HepG2 (cell line): ENCODE measurements around the gene TBC1D10A. TPM values are rescaled to one million over a fixed set of nuclear protein-coding genes. Genes with fewer than 3 reads are reported as not detected.

Experiments used
- ATF7-NPFF ChIP-seq: sonication (generic); formaldehyde crosslinking; IDR thresholded peaks from 2 replicates; pipeline ENCODE4 v1.8.1; 2023; ENCODE audit warnings: mild to moderate bottlenecking, low read depth, missing genetic modification reagents, moderate library complexity
- CEBPG ChIP-seq: IDR thresholded peaks from 2 replicates; pipeline ENCODE4 v1.6.1; 2016
- CREB1 ChIP-seq, 2 experiments: fragments of 450-650 bp in 1 of 2; IDR thresholded peaks; 2 replicates each; pipeline ENCODE4 v1.6.1; 2016 to 2017; ENCODE audit warnings: control low read depth in 1 of 2, mild to moderate bottlenecking in 1 of 2, missing compliant biosample characterization in 1 of 2, missing genetic modification characterization in 1 of 2
- DRAP1 ChIP-seq: IDR thresholded peaks from 2 replicates; pipeline ENCODE4 v1.6.1; 2016; ENCODE audit warnings: missing genetic modification reagents, missing compliant biosample characterization
- ELF3 ChIP-seq: IDR thresholded peaks from 2 replicates; pipeline ENCODE4 v1.6.1; 2016; ENCODE audit warnings: missing genetic modification reagents, missing compliant biosample characterization
- ERF ChIP-seq: IDR thresholded peaks from 2 replicates; pipeline ENCODE4 v1.6.1; 2018; ENCODE audit warnings: missing biosample characterization, missing genetic modification reagents
- FOXO1 ChIP-seq: sonication (generic); formaldehyde crosslinking; IDR thresholded peaks from 2 replicates; pipeline ENCODE4 v1.4.0; 2020; ENCODE audit warnings: missing genetic modification reagents
- GABPB1 ChIP-seq: IDR thresholded peaks from 2 replicates; pipeline ENCODE4 v1.6.1; 2016; ENCODE audit warnings: mild to moderate bottlenecking, missing genetic modification reagents, moderate library complexity, missing compliant biosample characterization
- HDAC1 ChIP-seq: sonication (generic); formaldehyde crosslinking; IDR thresholded peaks from 2 replicates; pipeline ENCODE4 v1.5.1; 2020; ENCODE audit warnings: mild to moderate bottlenecking, missing genetic modification reagents
- MAFG ChIP-seq: sonication (generic); formaldehyde crosslinking; IDR thresholded peaks from 2 replicates; pipeline ENCODE4 v1.5.1; 2020; ENCODE audit warnings: mild to moderate bottlenecking, missing genetic modification reagents
- NFYC ChIP-seq: IDR thresholded peaks from 2 replicates; pipeline ENCODE4 v1.6.1; 2016; ENCODE audit warnings: missing genetic modification reagents, missing compliant biosample characterization
- TCF7 ChIP-seq: sonication (generic); IDR thresholded peaks from 2 replicates; pipeline ENCODE4 v1.6.1; 2016; ENCODE audit warnings: antibody characterized with exemption, low read depth
- U2AF2 ChIP-seq: fragments of 200-400 bp; formaldehyde crosslinking; IDR thresholded peaks from 2 replicates; pipeline ENCODE4 v1.6.1; 2017; ENCODE audit warnings: low read depth, mild to moderate bottlenecking, low read length
- ZBED4 ChIP-seq: sonication (generic); formaldehyde crosslinking; IDR thresholded peaks from 2 replicates; pipeline ENCODE4 v1.4.0; 2020; ENCODE audit warnings: missing genetic modification reagents, borderline replicate concordance
- ZNF136 ChIP-seq: sonication (generic); formaldehyde crosslinking; IDR thresholded peaks from 2 replicates; pipeline ENCODE4 v1.8.1; 2022; ENCODE audit warnings: low read depth, mild to moderate bottlenecking, moderate library complexity, missing genetic modification reagents
- ZNF142 ChIP-seq: sonication (generic); formaldehyde crosslinking; IDR thresholded peaks from 2 replicates; pipeline ENCODE4 v1.4.0; 2020; ENCODE audit warnings: missing genetic modification reagents
- ZNF547 ChIP-seq: sonication (generic); formaldehyde crosslinking; IDR thresholded peaks from 2 replicates; pipeline ENCODE4 v1.5.1; 2020; ENCODE audit warnings: mild to moderate bottlenecking, missing genetic modification reagents
- ZNF567 ChIP-seq: sonication (generic); formaldehyde crosslinking; IDR thresholded peaks from 2 replicates; pipeline ENCODE4 v1.8.1; 2023; ENCODE audit warnings: mild to moderate bottlenecking, missing genetic modification reagents, borderline replicate concordance
- polyA plus RNA-seq, 8 experiments: library from polyadenylated mRNA; depleted of rRNA in 3 of 8; stranded (reverse) in 7 of 8; unstranded in 1 of 8; fragments of >200 nt; fragmentation: Illumina TruSeq in 4 of 8; extraction: Trizol in 4 of 8; gene quantifications; 2 replicates each; pipeline versions ENCODE4 v1.2.1 to v1.2.3, GENCODE V29; 2011 to 2016; ENCODE audit warnings: low read depth in 4 of 8, missing spikeins in 1 of 8, mixed read lengths in 1 of 8; ENCODE audit not compliant: insufficient read depth in 1 of 8
- total RNA-seq, 5 experiments: library from RNA; depleted of rRNA; stranded (reverse); fragments of >200 nt; fragmentation: Illumina TruSeq; extraction: Trizol; gene quantifications; 2 replicates each; pipeline ENCODE4 v1.2.3, GENCODE V29; 2016; ENCODE audit warnings: low read depth in 1 of 5

The TBC1D10A gene
- total and polyA plus RNA-seq, 2 of the 13 experiments (the other 11 are each of a cell fraction or from before 2014, with no cell fraction given): 4.2 to 4.9 TPM

- peak; percentile 63; the same call in 1 of the 2 replicates for TF ChIP-seq GABPB1
- peak; percentile 62 for TF ChIP-seq NFYC (CRISPR knock-in tag)
- 0 out of 2 replicates have a peak, but pooled peaks have one; percentile 24 for TF ChIP-seq ATF7-NPFF
- TF ChIP-seq TCF7: no peak
- TF ChIP-seq CEBPG (CRISPR knock-in tag): no peak
- no peak for TF ChIP-seq ZNF136
- TF ChIP-seq ELF3 (CRISPR knock-in tag): 0 out of 2 replicates have a peak, but pooled peaks have one; percentile 23
- peak; percentile 68; the same call in 1 of the 2 replicates for TF ChIP-seq ZNF142
- no peak for TF ChIP-seq FOXO1 (CRISPR knock-in tag)
- TF ChIP-seq ERF (CRISPR knock-in tag): peak; percentile 46; the same call in 1 of the 2 replicates
- 0 out of 2 replicates have a peak, but pooled peaks have one; percentile 34 for TF ChIP-seq ZBED4 (CRISPR knock-in tag)
- TF ChIP-seq ZNF547: 0 out of 2 replicates have a peak, but pooled peaks have one; percentile 30
- TF ChIP-seq ZNF567 (CRISPR knock-in tag): no peak
- peak; percentile 43; the same call in 1 of the 2 replicates for TF ChIP-seq DRAP1 (CRISPR knock-in tag)
- TF ChIP-seq HDAC1: no peak; the same call in 1 of the 2 replicates
- TF ChIP-seq MAFG (CRISPR knock-in tag): no peak
- no peak for TF ChIP-seq U2AF2
- TF ChIP-seq CREB1 (IDR thresholded peaks at IDR 0.05): 0 out of 2 replicates have a peak, but pooled peaks have one; percentile 16
- no peak for TF ChIP-seq CREB1 (CRISPR knock-in tag; IDR thresholded peaks at IDR 0.05)
Measured at GRCh38 chr22:30289141-30289979, 37.4 kb downstream of the TBC1D10A start, which contains the start of gene CASTOR1 (continued).
